ENCODE results near the gene ARHGDIB. TPM values are rescaled to one million over a fixed set of nuclear protein-coding genes. Genes with fewer than 3 reads are reported as not detected.

ARHGDIB gene
- total RNA-seq, 1 donor from 2014 or later = 217 TPM

DNA sequence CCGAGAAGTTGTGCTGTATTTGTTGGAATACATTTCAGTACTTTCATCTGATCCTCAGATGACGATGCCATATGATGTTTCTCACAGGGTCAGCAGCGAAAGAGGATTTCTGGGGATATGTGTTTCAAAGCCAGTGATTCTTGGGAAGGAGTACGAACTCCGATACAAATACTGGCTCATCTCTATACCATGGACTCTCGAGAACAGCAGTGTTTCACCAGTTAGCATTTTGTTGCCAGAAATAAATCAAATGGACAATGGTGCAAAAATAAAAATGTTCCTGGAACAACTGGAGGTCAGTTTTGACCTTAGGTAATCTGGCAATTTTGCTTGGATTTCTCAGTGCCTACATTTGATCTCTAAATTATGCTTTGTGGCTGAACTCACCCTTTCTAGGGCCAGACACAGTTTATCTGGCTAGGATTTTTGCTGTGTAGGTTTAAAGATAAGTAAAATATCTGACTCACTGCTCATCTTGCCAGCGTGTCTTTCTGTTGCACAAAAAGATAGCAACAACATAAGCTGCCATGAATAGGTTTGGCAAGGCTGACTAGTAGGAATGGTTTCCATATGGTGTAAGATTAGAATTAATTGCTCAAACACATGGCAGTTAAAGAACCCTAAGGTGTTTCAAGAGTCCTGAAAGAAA is 64.8 kb downstream of the ARHGDIB start:
- TF ChIP-seq, protein P1, sequence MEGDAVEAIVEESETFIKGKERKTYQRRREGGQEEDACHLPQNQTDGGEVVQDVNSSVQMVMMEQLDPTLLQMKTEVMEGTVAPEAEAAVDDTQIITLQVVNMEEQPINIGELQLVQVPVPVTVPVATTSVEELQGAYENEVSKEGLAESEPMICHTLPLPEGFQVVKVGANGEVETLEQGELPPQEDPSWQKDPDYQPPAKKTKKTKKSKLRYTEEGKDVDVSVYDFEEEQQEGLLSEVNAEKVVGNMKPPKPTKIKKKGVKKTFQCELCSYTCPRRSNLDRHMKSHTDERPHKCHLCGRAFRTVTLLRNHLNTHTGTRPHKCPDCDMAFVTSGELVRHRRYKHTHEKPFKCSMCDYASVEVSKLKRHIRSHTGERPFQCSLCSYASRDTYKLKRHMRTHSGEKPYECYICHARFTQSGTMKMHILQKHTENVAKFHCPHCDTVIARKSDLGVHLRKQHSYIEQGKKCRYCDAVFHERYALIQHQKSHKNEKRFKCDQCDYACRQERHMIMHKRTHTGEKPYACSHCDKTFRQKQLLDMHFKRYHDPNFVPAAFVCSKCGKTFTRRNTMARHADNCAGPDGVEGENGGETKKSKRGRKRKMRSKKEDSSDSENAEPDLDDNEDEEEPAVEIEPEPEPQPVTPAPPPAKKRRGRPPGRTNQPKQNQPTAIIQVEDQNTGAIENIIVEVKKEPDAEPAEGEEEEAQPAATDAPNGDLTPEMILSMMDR (IDR thresholded peaks at IDR 0.05; ENCODE audit: unreplicated experiment) = no peak
- Mint-ChIP-seq H3K4me3 (ENCODE audit: unreplicated experiment) (no peak overlapping the region), H3K27ac (ENCODE audit: unreplicated experiment) (no peak overlapping the region), H3K27me3 (ENCODE audit: unreplicated experiment) (no peaks in the 10 kb centered on the region), H3K9me3 (ENCODE audit: unreplicated experiment) (no peaks in the 10 kb centered on the region), H3K36me3 (ENCODE audit: low read depth, unreplicated experiment) (no peaks in the 10 kb centered on the region), H3K4me1 (ENCODE audit: unreplicated experiment) (peaks cover 7% of the 10 kb centered on the region)
- no peak for DNase-seq (ENCODE audit: low spot score)

DNA sequence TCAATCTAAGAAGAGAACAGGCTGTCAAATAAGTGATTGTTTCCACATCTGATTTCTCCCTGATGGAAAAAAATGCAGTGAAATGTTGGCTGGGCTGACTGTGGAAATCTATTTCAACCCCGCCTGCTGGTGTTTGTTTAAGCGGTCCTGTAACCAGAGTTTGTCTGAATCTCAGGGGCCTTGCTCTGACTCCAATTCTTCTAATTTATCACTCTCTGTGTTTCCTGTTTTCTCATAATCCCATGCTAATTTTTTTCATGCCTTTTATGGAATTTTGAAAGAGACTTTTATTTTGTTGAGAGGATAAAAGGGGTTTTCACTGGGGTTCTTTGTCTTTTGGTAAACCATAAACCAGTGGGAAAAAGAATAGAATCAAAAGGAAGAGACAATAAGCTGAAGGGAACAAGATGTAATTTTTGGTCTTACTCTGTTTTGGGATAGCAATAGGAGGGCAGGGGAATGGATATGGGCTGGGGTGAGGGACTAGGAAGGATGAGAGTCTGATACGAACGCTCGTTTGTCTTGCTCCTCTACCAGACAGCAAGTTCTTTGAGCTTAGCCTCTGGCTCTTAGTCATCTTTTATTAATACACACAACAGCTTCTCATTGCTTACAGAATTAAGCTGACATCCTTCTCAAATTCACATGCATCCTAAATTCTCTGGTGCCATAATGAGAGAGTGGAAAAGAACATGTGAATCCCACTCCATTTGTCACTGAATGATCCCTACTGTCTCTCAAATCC is 67.7 kb downstream of the ARHGDIB start:
- H3K36me3 Mint-ChIP-seq (ENCODE audit: low read depth, unreplicated experiment) = no peaks in the 10 kb centered on the region
- peaks cover 7% of the 10 kb centered on the region for H3K4me1 Mint-ChIP-seq (ENCODE audit: unreplicated experiment)
- no peaks in the 10 kb centered on the region for H3K27me3 Mint-ChIP-seq (ENCODE audit: unreplicated experiment)
- TF ChIP-seq, protein P1 (IDR thresholded peaks at IDR 0.05; ENCODE audit: unreplicated experiment) = no peak
- no peak overlapping the region for H3K27ac Mint-ChIP-seq (ENCODE audit: unreplicated experiment)
- DNase-seq (ENCODE audit: low spot score) = no peak
- H3K4me3 Mint-ChIP-seq (ENCODE audit: unreplicated experiment) = no peak overlapping the region
- H3K9me3 Mint-ChIP-seq (ENCODE audit: unreplicated experiment) = no peaks in the 10 kb centered on the region

- Mint-ChIP-seq H3K27me3 (ENCODE audit: unreplicated experiment) (no peaks in the 10 kb centered on the region), H3K27ac (ENCODE audit: unreplicated experiment) (no peak overlapping the region), H3K36me3 (ENCODE audit: low read depth, unreplicated experiment) (no peaks in the 10 kb centered on the region), H3K9me3 (ENCODE audit: unreplicated experiment) (no peaks in the 10 kb centered on the region), H3K4me1 (ENCODE audit: unreplicated experiment) (peaks cover 7% of the 10 kb centered on the region), H3K4me3 (ENCODE audit: unreplicated experiment) (no peak overlapping the region)
- no peak for DNase-seq (ENCODE audit: low spot score)
- TF ChIP-seq, protein P1 (IDR thresholded peaks at IDR 0.05; ENCODE audit: unreplicated experiment) = no peak
These were observed 68.5 kb downstream of the ARHGDIB start for GRCh38 chr12:14892726-14893505.

Other genes starting within 250 kb of the ARHGDIB start
- 64.6 TPM for gene WBP11, start 158.1 kb downstream of the ARHGDIB start, total RNA-seq (ENCODE audit: unreplicated experiment)
- 1.8 TPM for gene C12orf60, start 157.9 kb downstream of the ARHGDIB start, total RNA-seq (ENCODE audit: unreplicated experiment)
- 0.13 TPM for gene SMCO3, start 147.4 kb downstream of the ARHGDIB start, total RNA-seq (ENCODE audit: unreplicated experiment)
- 3.5 TPM for gene ART4, start 118.1 kb downstream of the ARHGDIB start, total RNA-seq (ENCODE audit: unreplicated experiment)
- gene MGP, start 75.7 kb downstream of the ARHGDIB start, total RNA-seq (ENCODE audit: unreplicated experiment) = 0.26 TPM
- gene ERP27, start 23.1 kb downstream of the ARHGDIB start, total RNA-seq (ENCODE audit: unreplicated experiment) = 0.46 TPM
- gene PDE6H, start 11.4 kb upstream of the ARHGDIB start, total RNA-seq (ENCODE audit: unreplicated experiment) = not detected

Data from endothelial cell (in vitro differentiated cells).